ENCODE results near the gene SLC25A20. TPM values are rescaled to one million over a fixed set of nuclear protein-coding genes. Genes with fewer than 3 reads are reported as not detected.
"Not testable (repeated sequence)": the region's sequence is repeated elsewhere in the genome, so short reads cannot be mapped to it uniquely, and the experiment has no call there.

The SLC25A20 gene
- polyA plus RNA-seq (ENCODE audit: insufficient read length in 4 of 4), result 10 to 100 TPM in 3 of 4 donors, 1 to 10 TPM in 1; 7.1 to 19.1 (median 17.2) TPM

- peak in 3 of 4 donors; percentile 52 to 65 (median 59) for DNase-seq (ENCODE audit: low read depth in 4 of 4, low spot score in 3 of 4)
Measured at GRCh38 chr3:48898383-48899234, at the start of gene SLC25A20. Gene SLC25A20 (minus strand): TSS chr3:48898882. CDS start chr3:48898794, 88 bp downstream.

DNA sequence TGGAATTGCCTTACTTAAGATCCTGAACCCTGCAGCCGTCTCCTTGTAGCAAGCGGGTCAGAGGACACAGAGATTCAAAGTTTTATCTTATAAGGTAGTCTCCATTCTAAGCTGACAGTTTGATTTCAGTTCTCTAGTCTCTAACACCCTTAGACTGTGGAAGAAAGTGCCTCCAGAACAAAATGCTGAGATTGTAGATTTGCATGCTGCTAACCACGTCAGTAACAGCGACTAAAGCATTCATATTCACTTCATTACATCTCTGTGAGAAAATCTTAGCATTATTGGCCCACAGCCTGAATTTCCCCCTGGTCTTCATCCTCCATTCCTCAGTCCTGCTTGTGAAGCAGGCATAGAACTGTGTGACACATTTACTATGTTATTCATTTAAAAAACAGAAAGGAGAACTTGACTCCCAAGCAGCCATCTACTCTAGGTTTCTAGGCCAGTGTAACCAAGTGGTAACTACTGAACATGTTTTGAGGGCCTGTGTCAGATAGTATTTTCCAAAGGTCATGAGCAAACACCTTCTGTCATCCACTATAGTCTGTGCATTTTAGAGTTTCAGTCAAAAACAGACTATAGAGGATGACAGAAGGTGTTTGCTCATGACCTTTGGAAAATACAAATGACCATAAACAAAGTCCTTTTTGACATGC, 47.3 kb upstream of the SLC25A20 start:
- no peak for DNase-seq (ENCODE audit: low read depth in 4 of 4, low spot score in 3 of 4)

DNA sequence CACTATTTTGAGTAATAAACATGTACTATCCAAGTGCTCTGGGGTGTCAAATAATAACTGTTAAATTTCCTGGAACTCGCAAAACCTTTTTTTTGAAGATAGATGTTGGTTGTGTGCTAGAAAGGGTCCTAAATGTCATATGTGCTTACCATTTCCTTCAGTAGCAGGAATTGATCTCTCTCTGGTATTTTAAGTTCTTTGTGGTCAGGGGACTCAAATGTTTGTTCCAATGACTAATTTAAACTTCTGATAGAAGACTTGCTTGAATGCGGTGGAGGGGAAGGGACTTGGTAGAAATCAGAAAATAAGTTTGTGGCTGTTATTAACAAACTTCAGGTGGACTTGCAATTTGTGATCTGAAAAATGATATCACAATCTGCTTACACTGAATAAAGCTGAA, 46.8 kb upstream of the SLC25A20 start:
- DNase-seq (ENCODE audit: low read depth in 4 of 4, low spot score in 3 of 4), result no peak

- no peak for DNase-seq (ENCODE audit: low read depth in 4 of 4, low spot score in 3 of 4)
Measured at GRCh38 chr3:48938689-48939088, 40.0 kb upstream of the SLC25A20 start.

DNA sequence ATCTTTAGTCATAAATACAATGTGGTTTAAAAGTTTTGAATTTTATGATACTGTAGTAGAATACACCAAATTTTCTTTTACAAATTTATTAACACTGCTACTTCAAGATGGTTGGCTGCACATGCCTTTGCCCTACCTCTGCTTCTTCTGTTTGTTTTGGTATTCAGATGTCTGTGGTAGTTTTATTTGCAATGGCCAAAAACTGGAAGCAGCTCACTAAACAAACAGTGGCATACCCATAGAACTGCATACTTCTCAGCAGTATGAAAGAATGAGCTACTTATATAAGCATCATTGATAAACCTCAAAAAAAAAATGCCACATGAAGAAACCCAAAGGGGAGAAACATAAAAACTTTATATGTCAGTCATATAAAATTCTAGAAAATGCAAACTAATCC, 39.5 kb upstream of the SLC25A20 start:
- no peak for DNase-seq (ENCODE audit: low read depth in 4 of 4, low spot score in 3 of 4)

- no peak for DNase-seq (ENCODE audit: low read depth in 4 of 4, low spot score in 3 of 4)
Measured at GRCh38 chr3:48935530-48935929, 36.8 kb upstream of the SLC25A20 start.

DNA sequence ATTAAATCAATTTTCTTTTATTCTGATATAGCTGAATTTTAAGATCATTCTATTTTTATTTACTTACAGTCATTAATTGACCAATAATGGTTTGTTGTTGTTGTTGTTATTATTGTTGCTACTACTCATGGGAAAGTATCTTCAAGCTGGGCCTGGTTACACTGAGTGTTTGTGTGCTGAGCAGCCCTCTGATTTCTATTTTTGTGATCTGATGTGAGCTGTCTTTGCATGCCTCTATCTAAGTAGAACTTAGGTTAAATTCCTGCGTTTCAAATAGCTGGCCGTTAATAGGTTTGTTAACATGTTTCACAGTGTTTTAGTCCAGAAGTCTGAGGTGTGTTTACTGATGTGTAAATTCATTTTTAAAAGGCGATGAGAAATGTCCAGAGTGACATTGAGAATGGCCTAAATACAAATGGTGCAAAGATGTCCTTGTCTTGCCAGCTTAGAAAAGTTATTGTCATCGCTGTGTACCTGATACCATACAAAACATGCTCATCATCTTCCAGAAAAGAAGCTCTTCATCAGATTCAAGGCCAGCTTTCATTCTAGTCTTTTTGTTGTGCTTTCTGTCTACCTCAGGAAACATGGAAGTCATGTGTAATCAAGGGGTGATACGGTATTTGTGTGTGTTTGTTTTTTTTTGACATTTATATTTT, 35.8 kb upstream of the SLC25A20 start:
- DNase-seq (ENCODE audit: low read depth in 4 of 4, low spot score in 3 of 4), result no peak

GRCh38 chr3:48931944-48932580, 33.4 kb upstream of the SLC25A20 start:
- no peak for DNase-seq (ENCODE audit: low read depth in 4 of 4, low spot score in 3 of 4)

DNA sequence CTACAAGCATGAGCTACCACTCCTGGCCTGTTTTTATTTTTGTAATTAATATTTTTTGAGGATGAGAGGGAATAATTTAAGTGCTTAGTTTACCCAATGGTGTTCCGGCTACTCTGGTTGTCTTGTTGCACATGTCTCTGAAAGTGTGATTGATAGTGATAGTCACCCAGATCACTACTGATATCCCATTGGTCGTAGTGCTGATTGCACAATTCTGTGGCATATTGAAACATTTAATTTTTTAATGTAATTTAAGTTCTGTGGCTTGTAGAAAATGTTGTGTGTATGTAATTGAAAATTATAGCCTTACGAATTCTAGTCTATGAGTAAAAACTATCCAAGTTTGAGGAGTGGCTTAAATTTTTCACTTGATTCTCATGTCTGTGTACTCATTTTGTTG, 31.9 kb upstream of the SLC25A20 start:
- no peak for DNase-seq (ENCODE audit: low read depth in 4 of 4, low spot score in 3 of 4)

DNA sequence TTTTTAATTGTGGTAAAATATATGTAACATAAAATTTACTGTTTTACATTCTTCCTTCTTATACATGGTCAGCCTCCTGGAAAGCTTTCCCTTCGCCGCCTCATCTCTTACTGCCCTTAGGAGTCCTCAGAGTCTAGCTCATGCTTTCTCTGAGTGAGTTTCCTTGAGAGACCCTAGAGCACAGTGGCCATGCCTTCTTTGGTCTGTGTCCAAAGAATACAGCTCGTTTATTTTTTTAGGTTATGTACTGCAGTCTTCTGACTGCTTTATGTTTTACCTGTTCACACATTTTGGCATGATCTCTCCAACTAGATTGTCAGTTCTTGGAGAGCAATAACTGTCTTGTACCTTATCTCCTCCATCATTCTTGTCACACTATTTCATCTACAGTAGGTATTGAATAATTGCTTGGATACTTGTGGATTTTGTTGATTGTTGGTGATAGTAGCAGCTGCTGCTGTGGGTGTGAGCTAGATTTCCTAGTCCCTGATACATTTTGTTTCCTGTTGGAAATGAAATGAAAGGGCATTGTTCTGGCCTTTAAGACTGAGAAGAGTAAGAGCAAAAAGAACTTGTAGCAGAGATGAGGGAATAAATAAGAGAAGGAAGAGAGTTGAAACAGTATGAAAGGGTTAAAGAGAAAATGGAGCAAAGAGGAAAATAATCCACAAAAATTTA, 30.8 kb upstream of the SLC25A20 start:
- no peak for DNase-seq (ENCODE audit: low read depth in 4 of 4, low spot score in 3 of 4)

- no peak for DNase-seq (ENCODE audit: low read depth in 4 of 4, low spot score in 3 of 4)
Measured at GRCh38 chr3:48928679-48929078, 30.0 kb upstream of the SLC25A20 start.

DNA sequence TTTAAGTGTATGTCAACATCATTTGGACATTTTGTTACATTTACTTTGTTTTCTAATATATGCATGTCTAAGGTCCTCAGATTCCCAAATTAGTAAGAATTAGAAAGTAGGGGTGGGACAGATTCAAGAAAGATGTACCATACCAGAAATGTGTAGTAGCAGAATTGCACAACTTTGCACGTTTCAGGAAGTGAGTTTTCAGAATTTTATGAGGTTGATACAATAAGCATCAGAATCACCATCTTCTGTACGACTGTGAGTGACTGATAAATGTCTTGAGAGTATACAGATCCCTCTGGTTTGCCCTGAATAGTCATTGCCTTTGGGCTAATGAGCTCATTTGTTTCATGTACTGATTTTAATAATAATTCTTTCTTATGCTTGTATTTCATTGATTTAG, 29.2 kb upstream of the SLC25A20 start:
- DNase-seq (ENCODE audit: low read depth in 4 of 4, low spot score in 3 of 4), result no peak

DNA sequence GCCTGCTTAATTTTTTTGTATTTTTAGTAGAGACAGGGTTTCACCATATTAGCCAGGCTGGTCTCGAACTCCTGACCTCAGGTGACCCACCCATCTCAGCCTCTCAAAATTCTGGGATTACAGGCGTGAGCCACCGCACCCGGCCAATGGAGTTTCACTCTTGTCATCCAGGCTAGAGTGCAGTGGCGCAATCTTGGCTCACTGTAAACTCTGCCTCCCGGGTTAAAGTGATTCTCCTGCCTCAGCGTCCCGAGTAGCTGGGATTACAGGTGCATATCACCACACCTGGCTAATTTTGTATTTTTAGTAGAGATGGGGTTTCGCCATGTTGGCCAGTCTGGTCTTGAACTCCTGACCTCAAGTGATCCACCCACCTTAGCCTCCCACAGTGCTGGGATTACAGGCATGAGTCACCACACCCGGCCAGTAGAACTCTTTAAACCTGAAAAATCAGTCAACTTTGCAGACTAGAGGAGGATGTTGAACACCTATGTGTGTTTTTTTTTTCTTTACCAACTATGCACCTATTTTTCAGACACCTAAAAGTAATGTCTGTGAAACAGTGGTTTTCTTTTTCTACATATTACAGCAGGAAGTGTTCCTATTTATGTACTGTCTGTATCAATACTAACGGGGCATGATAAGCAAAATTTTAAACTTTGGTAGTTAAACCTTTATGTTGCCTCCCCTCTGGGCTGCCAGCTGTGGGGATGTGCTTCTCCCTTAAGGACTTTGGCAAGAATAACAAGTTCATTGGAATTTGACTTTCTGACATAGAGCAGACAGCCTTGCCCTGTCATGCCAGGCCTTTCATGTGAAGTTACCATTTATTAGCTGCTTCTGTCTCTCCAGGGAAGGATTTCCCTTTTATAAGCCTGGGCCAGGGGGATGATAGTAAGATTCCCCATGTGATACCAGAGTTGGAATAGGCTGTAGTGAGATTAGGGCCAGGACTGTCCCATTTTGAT, 28.0 kb upstream of the SLC25A20 start:
- no peak for DNase-seq (ENCODE audit: low read depth in 4 of 4, low spot score in 3 of 4)

- peak in 2 of 4 donors; percentile 24 to 36 for DNase-seq (ENCODE audit: low read depth in 4 of 4, low spot score in 3 of 4)
Measured at GRCh38 chr3:48919215-48920138, 20.8 kb upstream of the SLC25A20 start.

DNA sequence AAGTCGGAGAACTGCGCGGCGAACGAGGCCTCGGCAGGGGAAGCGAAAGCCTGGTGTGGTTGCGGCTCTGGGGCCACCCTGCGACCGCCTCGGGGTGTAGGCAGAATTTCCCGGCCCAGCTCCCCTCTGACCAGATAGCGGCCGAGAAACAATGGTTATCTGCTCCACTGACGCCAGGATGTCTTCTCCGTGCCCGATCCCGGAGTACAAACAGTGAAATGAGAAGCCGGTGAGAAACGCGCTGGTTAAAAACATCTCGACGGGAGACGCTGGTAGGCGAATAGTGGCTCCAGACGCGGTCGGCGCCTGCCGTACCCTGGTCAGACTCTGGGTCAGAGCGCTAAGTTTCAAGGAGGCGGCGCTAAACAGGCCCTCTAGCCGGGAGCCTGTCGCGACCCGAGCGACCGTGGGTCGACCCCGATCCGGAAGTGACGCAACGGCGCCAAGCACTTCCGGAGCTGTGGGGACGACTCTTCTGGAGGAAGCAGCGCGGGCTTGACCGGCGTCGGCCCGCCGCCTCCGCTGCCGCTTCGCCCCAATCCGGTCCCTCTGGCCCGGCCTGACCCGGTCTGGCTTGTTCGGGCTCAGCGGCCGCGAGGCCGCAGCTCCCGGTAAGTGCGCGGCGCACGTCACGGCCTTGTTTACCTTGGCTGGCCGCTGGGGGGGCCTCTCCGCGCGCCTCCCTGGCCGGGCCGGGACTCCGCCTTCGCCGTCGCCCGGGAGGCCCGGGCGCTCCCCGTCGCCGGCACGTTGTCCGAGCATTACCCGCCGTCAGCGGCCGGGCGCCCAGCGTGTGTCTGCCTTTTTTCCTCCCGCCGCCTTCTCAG, 19.9 kb upstream of the SLC25A20 start, which contains the start of gene ARIH2:
ARIH2 (plus strand) TSS at position 455 of the 827 bp plus-strand sequence. CDS start 8,717 bp downstream, outside the sequence.
- DNase-seq (ENCODE audit: low read depth in 4 of 4, low spot score in 3 of 4), result peak; percentile 89 to 91 (median 91)

GRCh38 chr3:48915296-48915695, 16.6 kb upstream of the SLC25A20 start:
- no peak for DNase-seq (ENCODE audit: low read depth in 4 of 4, low spot score in 3 of 4)

- DNase-seq (ENCODE audit: low read depth in 4 of 4, low spot score in 3 of 4), result not testable (repeated sequence)
Measured at GRCh38 chr3:48907026-48907425, 8.3 kb upstream of the SLC25A20 start.
